Left lung (tissue), 10 donors: Measurements from ENCODE around the gene FAM13C. TPM values are rescaled to one million over a fixed set of nuclear protein-coding genes. Genes with fewer than 3 reads are reported as not detected.

ENCODE experiments used
- ATAC-seq: fragments of 200-7000 bp; cut with Tn5 transposase; one replicate; pipeline ENCODE4 v1.9.1; 2020; ENCODE audit warnings: moderate library complexity
- DNase-seq, 4 donors: peaks; one replicate each; pipeline ENCODE4 v3.0.0-alpha.2; 2013 to 2020
- H3K27ac ChIP-seq, 2 donors: fragments of 200-600 bp; sonication (generic) in 1 of 2; one replicate each; pipeline versions ENCODE4 v1.5.0 to v1.8.0; 2020 to 2021
- H3K27me3 ChIP-seq, 2 donors: fragments of 200-600 bp; sonication (generic) in 1 of 2; one replicate each; pipeline versions ENCODE4 v1.5.0 to v1.8.0; 2020 to 2021
- H3K36me3 ChIP-seq, 2 donors: fragments of 200-600 bp; sonication (generic) in 1 of 2; one replicate each; pipeline versions ENCODE4 v1.5.0 to v1.8.0; 2020 to 2021
- H3K4me1 ChIP-seq, 2 donors: fragments of 200-600 bp; one replicate each; pipeline ENCODE4 v1.8.0; 2021
- H3K4me3 ChIP-seq, 2 donors: fragments of 200-600 bp; sonication (generic) in 1 of 2; one replicate each; pipeline versions ENCODE4 v1.5.0 to v1.8.0; 2020 to 2021; ENCODE audit warnings: mild to moderate bottlenecking in 1 of 2
- H3K9me3 ChIP-seq, 2 donors: fragments of 200-600 bp; sonication (generic) in 1 of 2; one replicate each; pipeline versions ENCODE4 v1.5.0 to v1.8.0; 2020 to 2021
- intact Hi-C, 2 donors: fragments of 100-400 bp; cut with DNase I; formaldehyde crosslinking; loops; one replicate each; pipeline versions ENCODE4 v1.11.2 to v1.14.2; 2022
- polyA plus RNA-seq, 6 donors: library from polyadenylated mRNA; unstranded; fragments of 120-200 nt; gene quantifications; one replicate each; pipeline ENCODE4 v1.2.1, GENCODE V29; 2013; ENCODE audit not compliant: insufficient read length in 6 of 6
- total RNA-seq, 2 donors: library from RNA; stranded (reverse); fragmentation: NEBNext Ultra II Directional; extraction: Animal tissue kit (Norgen Biotek cat#: 25700); gene quantifications; one replicate each; pipeline ENCODE4 v1.2.1, GENCODE V29; 2021
- TF ChIP-seq, protein P1 (sequence below), 2 donors: fragments of 200-600 bp; sonication (generic) in 1 of 2; IDR thresholded peaks; one replicate each; pipeline versions ENCODE4 v1.5.0 to v1.8.0; 2021; ENCODE audit warnings: antibody characterized with exemption in 2 of 2
- donor health status: DM: no; HTN: yes; CAD: no.
- donor health status: DM: no; HTN: no; CAD: no.

The FAM13C gene
- total and polyA plus RNA-seq, 8 donors = 10.3 to 36.1 (median 25.0) TPM

DNA sequence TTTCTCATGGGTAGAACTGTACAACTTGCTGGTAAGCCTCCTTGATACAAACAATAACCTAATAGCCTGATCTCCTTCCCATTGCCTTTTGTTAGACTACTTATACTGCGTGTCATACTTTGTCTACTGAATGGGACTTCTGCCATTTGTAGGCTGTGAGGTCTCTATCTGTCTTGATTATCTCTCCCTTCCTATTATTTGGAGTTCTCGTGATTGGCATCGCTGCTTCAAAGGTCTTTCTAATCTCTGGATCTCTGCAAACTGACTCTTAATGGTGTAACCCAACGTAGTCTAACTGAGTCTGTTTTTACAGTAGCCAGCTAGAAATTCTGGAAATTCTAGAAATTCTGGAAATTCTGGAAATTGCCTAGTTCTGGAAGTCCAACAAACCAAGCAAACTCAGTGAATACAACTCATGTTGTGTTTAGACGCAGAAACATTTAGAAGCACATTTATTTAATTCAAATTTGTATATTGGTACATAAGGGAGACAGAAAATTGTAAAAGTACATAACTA, 156.1 kb downstream of the FAM13C start:
- no peaks in the 10 kb centered on the region for H3K4me1 ChIP-seq
- no peak overlapping the region for H3K27ac ChIP-seq
- H3K4me3 ChIP-seq = no peak overlapping the region
- ATAC-seq = no peak
- peaks cover 0 to 2% of the 10 kb centered on the region in 2 donors for H3K9me3 ChIP-seq
- no peak for DNase-seq
- intact Hi-C loops = no loop called here
- TF ChIP-seq, protein P1, sequence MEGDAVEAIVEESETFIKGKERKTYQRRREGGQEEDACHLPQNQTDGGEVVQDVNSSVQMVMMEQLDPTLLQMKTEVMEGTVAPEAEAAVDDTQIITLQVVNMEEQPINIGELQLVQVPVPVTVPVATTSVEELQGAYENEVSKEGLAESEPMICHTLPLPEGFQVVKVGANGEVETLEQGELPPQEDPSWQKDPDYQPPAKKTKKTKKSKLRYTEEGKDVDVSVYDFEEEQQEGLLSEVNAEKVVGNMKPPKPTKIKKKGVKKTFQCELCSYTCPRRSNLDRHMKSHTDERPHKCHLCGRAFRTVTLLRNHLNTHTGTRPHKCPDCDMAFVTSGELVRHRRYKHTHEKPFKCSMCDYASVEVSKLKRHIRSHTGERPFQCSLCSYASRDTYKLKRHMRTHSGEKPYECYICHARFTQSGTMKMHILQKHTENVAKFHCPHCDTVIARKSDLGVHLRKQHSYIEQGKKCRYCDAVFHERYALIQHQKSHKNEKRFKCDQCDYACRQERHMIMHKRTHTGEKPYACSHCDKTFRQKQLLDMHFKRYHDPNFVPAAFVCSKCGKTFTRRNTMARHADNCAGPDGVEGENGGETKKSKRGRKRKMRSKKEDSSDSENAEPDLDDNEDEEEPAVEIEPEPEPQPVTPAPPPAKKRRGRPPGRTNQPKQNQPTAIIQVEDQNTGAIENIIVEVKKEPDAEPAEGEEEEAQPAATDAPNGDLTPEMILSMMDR (IDR thresholded peaks at IDR 0.05) = no peak
- no peaks in the 10 kb centered on the region for H3K27me3 ChIP-seq
- no peaks in the 10 kb centered on the region for H3K36me3 ChIP-seq

Other genes with a start within 250 kb of the FAM13C start
- not detected for gene PHYHIPL, start 185.9 kb downstream of the FAM13C start, total RNA-seq
- 1 to 10 TPM in 1 of 6 donors, under 1 TPM in 5; 0.50 to 1.1 (median 0.68) TPM for gene PHYHIPL, start 185.9 kb downstream of the FAM13C start, polyA plus RNA-seq